H1 (cell line): ENCODE results near the gene DNAL1.

Experiments used
- EP300 ChIP-seq, 2 experiments: IDR thresholded peaks; 1 replicate in 1 of 2; 2 replicates in 1 of 2; pipeline ENCODE4 v1.6.1; 2011 to 2012; ENCODE audit warnings: low read depth in 2 of 2, low read length in 2 of 2, mild to moderate bottlenecking in 2 of 2, borderline replicate concordance in 1 of 2, inconsistent platforms in 1 of 2, moderate library complexity in 1 of 2
- TAF7 ChIP-seq: optimal IDR thresholded peaks from 2 replicates; pipeline ENCODE3; 2011; ENCODE audit warnings: low read depth, mild to moderate bottlenecking, inconsistent platforms, low read length, moderate library complexity, borderline replicate concordance
- TF ChIP-seq, protein P1 (sequence below), 3 experiments: IDR thresholded peaks; 1 replicate in 2 of 3; 2 replicates in 1 of 3; pipeline versions ENCODE4 v1.5.1 to v1.6.1; 2011; ENCODE audit warnings: low read length in 3 of 3, mild to moderate bottlenecking in 3 of 3, inconsistent platforms in 2 of 3, low read depth in 1 of 3, moderate library complexity in 1 of 3; ENCODE audit not compliant: insufficient read depth in 1 of 3; ENCODE audit errors: control extremely low read depth in 1 of 3

DNA sequence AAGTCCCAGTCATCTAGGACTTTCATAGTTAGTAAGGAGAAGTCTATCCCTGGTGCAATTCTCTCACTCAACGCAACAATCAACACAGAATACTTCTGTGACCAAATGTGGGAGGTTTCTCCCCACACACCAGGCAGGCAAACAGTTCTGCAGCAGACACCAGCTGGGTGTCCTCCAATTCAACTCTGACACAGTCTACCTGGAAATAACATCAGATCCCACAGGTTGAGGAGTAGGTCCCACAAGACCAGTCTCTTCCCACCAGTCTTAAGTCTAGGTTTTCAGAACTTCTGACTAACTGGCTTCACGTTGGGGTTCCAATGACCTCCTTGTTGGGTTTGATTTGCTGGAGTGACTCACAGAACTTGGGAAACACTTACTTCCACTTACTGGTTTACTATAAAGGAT is 17.6 kb upstream of the DNAL1 start:
- TF ChIP-seq TAF7 (no peak), EP300 (IDR thresholded peaks at IDR 0.05; ENCODE audit: borderline replicate concordance in 1 of 2, low read depth in 2 of 2, low read length in 2 of 2) (no peak)
- TF ChIP-seq, protein P1, sequence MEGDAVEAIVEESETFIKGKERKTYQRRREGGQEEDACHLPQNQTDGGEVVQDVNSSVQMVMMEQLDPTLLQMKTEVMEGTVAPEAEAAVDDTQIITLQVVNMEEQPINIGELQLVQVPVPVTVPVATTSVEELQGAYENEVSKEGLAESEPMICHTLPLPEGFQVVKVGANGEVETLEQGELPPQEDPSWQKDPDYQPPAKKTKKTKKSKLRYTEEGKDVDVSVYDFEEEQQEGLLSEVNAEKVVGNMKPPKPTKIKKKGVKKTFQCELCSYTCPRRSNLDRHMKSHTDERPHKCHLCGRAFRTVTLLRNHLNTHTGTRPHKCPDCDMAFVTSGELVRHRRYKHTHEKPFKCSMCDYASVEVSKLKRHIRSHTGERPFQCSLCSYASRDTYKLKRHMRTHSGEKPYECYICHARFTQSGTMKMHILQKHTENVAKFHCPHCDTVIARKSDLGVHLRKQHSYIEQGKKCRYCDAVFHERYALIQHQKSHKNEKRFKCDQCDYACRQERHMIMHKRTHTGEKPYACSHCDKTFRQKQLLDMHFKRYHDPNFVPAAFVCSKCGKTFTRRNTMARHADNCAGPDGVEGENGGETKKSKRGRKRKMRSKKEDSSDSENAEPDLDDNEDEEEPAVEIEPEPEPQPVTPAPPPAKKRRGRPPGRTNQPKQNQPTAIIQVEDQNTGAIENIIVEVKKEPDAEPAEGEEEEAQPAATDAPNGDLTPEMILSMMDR (IDR thresholded peaks at IDR 0.05; ENCODE audit: control extremely low read depth in 1 of 3, insufficient read depth in 1 of 3, low read depth in 1 of 3, low read length in 3 of 3), result no peak
